Kidney (tissue), 14 donors: ENCODE measurements around the gene MYCBP2. TPM values are rescaled to one million over a fixed set of nuclear protein-coding genes. Genes with fewer than 3 reads are reported as not detected.
"Not testable (repeated sequence)": the region's sequence is repeated elsewhere in the genome, so short reads cannot be mapped to it uniquely, and the experiment has no call there.

ENCODE experiments used
- DNase-seq, 5 donors: peaks; one replicate each; pipeline ENCODE4 v3.0.0-alpha.2; 2013 to 2020
- FAIRE-seq: peaks from 2 replicates; lab custom pipeline; 2012; peaks lifted over from hg19 to GRCh38; lab: Jason Lieb, UNC
- H3K27ac ChIP-seq, 2 donors: one replicate each; pipeline ENCODE4 v1.7.0; 2013; ENCODE audit warnings: low read depth in 2 of 2, low read length in 2 of 2, inconsistent platforms in 1 of 2
- H3K27me3 ChIP-seq: one replicate; pipeline ENCODE4 v1.7.1; 2013; ENCODE audit warnings: low read length, inconsistent platforms; ENCODE audit not compliant: control insufficient read depth, insufficient read depth
- H3K36me3 ChIP-seq, 3 donors: one replicate each; pipeline versions ENCODE4 v1.7.0 to v1.7.1; 2013; ENCODE audit warnings: low read length in 3 of 3, control low read depth in 1 of 3, inconsistent platforms in 1 of 3; ENCODE audit not compliant: insufficient read depth in 3 of 3, control insufficient read depth in 2 of 3
- H3K4me1 ChIP-seq, 3 donors: one replicate each; pipeline versions ENCODE4 v1.7.0 to v1.7.1; 2013; ENCODE audit warnings: low read length in 3 of 3, inconsistent platforms in 1 of 3, low read depth in 1 of 3; ENCODE audit not compliant: control insufficient read depth in 2 of 3, insufficient read depth in 2 of 3
- H3K4me3 ChIP-seq, 3 donors: one replicate each; pipeline versions ENCODE4 v1.7.0 to v1.8.1; 2013; ENCODE audit warnings: low read length in 3 of 3, control low read depth in 1 of 3, inconsistent platforms in 1 of 3
- H3K9ac ChIP-seq, 3 donors: one replicate each; pipeline versions ENCODE4 v1.7.0 to v1.7.1; 2013; ENCODE audit warnings: low read length in 3 of 3, control low read depth in 1 of 3, inconsistent platforms in 1 of 3
- H3K9me3 ChIP-seq, 3 donors: one replicate each; pipeline versions ENCODE4 v1.7.0 to v1.7.1; 2013; ENCODE audit warnings: low read length in 3 of 3, control low read depth in 1 of 3, inconsistent platforms in 1 of 3; ENCODE audit not compliant: control insufficient read depth in 2 of 3, insufficient read depth in 1 of 3
- intact Hi-C: fragments of 100-400 bp; cut with DNase I; formaldehyde crosslinking; loops from one replicate; pipeline ENCODE4 v1.11.1; 2022
- polyA plus RNA-seq: library from polyadenylated mRNA; stranded (reverse); fragments of 350-450 nt; fragmentation: Illumina TruSeq; extraction: RNeasy Lipid Tissue Mini Kit (QIAGEN cat#74804); gene quantifications from one replicate; pipeline ENCODE4 v1.2.3, GENCODE V29; 2014; ENCODE audit warnings: low read depth, low replicate concordance; ENCODE audit not compliant: insufficient read depth
- total RNA-seq: library from RNA; stranded (reverse); fragmentation: NEBNext Ultra II Directional; extraction: Animal tissue kit (Norgen Biotek cat#: 25700); gene quantifications from one replicate; pipeline ENCODE4 v1.2.1, GENCODE V29; 2021
- TF ChIP-seq, protein P1 (sequence below): IDR thresholded peaks from 3 replicates; pipeline ENCODE4 v1.5.1; 2012; ENCODE audit warnings: mild to moderate bottlenecking, moderate library complexity, borderline replicate concordance; ENCODE audit not compliant: insufficient read depth; ENCODE audit errors: extremely low read depth
- donor health status: control.
- donor health status: control.
- donor health status: control.
- donor health status: control.
- donor health status: control.
- donor health status: DM: yes; HTN: yes; CAD: no.
- donor health status: Normal renal cell carcinoma (clear cell type).

The MYCBP2 gene
- total and polyA plus RNA-seq, 2 donors from 2014 or later = 14.5 to 96.4 TPM

DNA sequence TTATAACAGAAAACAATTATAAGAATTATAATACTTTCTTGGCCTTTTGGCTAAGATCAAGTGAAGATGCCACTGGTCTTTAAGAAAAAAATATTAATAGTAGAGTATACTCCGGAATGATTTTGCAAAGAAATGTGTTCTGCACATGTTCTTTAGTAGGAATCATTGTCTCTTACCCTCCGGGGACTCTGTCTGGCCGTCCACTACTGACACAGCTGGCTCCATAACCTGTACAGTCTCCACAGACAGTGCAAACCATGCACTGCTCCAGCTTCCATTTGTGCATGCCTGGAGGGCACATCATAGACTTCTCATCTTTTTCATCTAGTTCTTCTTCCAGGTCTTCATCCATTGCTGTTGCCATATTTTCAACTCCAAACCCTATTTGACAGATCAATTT, 75.9 kb downstream of the MYCBP2 start:
- no peak for DNase-seq
- Histone ChIP-seq H3K4me3 (no peak overlapping the region), H3K27me3 (no peaks in the 10 kb centered on the region), H3K9ac (no peak overlapping the region), H3K9me3 (no peaks in the 10 kb centered on the region), H3K4me1 (no peaks in the 10 kb centered on the region), H3K36me3 (peaks cover 0 to 5% (median 2%) of the 10 kb centered on the region in 3 donors), H3K27ac (no peak overlapping the region)
- TF ChIP-seq, protein P1, sequence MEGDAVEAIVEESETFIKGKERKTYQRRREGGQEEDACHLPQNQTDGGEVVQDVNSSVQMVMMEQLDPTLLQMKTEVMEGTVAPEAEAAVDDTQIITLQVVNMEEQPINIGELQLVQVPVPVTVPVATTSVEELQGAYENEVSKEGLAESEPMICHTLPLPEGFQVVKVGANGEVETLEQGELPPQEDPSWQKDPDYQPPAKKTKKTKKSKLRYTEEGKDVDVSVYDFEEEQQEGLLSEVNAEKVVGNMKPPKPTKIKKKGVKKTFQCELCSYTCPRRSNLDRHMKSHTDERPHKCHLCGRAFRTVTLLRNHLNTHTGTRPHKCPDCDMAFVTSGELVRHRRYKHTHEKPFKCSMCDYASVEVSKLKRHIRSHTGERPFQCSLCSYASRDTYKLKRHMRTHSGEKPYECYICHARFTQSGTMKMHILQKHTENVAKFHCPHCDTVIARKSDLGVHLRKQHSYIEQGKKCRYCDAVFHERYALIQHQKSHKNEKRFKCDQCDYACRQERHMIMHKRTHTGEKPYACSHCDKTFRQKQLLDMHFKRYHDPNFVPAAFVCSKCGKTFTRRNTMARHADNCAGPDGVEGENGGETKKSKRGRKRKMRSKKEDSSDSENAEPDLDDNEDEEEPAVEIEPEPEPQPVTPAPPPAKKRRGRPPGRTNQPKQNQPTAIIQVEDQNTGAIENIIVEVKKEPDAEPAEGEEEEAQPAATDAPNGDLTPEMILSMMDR = no peak
- FAIRE-seq = no peak
- intact Hi-C loops = no loop called here

DNA sequence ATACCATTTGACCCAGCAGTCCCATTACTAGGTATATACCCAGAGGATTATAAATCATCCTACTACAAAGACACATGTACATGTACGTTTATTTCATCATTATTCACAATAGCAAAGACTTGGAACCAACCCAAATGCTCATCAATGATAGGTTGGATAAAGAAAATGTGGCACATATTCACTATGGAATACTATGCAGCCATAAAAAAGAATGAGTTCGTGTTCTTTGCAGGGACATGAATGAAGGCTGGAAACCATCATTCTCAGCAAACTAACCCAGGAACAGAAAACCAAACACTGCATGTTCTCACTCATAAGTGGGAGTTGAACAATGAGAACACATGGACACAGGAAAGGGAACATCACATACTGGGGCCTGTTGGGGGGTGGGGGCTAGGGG, 81.7 kb downstream of the MYCBP2 start:
- FAIRE-seq, H3K27ac ChIP-seq, H3K27me3 ChIP-seq, H3K36me3 ChIP-seq, DNase-seq, H3K9me3 ChIP-seq, H3K4me1 ChIP-seq, intact Hi-C loops, H3K9ac ChIP-seq, H3K4me3 ChIP-seq: not testable (repeated sequence)

DNA sequence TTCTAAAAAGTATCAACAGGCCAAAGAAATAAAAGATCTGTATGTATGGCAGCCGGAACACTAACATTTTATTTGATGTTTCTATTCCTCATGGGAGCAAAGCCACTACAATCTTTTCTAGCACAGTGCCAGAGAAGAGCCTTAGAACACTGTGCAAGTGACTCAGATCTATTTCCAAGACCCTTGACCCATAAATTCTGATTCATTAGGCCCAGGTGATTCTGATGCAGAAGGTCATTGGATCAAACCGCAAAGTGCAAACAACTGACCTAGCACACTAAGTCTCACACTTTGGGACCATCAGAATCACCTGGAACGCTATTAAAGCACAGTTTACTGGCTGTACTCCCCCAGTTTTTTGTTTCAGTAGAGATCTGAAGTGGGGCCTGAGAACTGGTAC, 87.6 kb downstream of the MYCBP2 start:
- Histone ChIP-seq H3K9ac (no peak overlapping the region), H3K36me3 (peaks cover 0 to 8% (median 4%) of the 10 kb centered on the region in 3 donors), H3K27me3 (no peaks in the 10 kb centered on the region), H3K27ac (no peak overlapping the region), H3K4me1 (no peaks in the 10 kb centered on the region), H3K9me3 (no peaks in the 10 kb centered on the region), H3K4me3 (no peak overlapping the region)
- FAIRE-seq (no peak), DNase-seq (peak in 1 of 5 donors; percentile 2)
- TF ChIP-seq, protein P1 = no peak
- intact Hi-C loops = no loop called here

DNA sequence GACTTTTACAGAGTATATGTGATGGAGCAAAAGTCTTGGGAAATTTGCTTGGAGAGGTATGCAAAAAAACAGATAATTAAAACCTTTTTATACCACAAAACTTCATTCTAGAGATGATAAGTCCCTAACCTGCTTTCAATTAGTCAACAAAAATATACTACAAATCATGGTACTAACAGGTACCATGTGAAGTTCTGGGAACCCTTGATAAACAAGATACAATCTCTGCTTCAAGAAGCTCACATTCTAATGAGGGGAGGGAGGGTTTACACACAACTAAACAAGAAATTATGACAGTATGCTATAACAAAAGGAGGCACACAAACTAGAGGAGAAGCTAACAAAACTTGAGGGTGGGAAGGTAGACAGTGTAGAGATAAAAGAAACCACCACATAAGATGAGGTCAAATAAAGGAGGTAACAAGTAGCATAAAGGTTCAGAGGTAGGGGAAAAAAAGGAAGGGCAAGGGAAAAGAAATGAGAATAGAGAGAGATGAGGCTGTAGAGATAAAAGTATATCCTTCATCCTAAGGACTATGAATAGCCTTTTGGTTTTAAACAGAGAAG, 91.4 kb downstream of the MYCBP2 start:
- peaks cover 0 to 4% (median 1%) of the 10 kb centered on the region in 3 donors for H3K36me3 ChIP-seq
- H3K4me1 ChIP-seq = no peaks in the 10 kb centered on the region
- intact Hi-C loops = no loop called here
- H3K9me3 ChIP-seq = no peaks in the 10 kb centered on the region
- H3K4me3 ChIP-seq = no peak overlapping the region
- H3K9ac ChIP-seq = no peak overlapping the region
- DNase-seq = no peak
- no peaks in the 10 kb centered on the region for H3K27me3 ChIP-seq
- no peak for FAIRE-seq
- no peak overlapping the region for H3K27ac ChIP-seq
- TF ChIP-seq, protein P1 = no peak
